Ascending aorta (tissue), 2 donors: ENCODE measurements around the gene PAGR1. TPM values are rescaled to one million over a fixed set of nuclear protein-coding genes. Genes with fewer than 3 reads are reported as not detected.

ENCODE experiments used
- DNase-seq, 2 donors: peaks; one replicate each; pipeline ENCODE4 v3.0.0-alpha.2; 2019; ENCODE audit warnings: low spot score in 2 of 2
- H3K27ac ChIP-seq, 2 donors: fragments of 200-600 bp; sonication (generic); one replicate each; pipeline ENCODE4 v1.5.1; 2016 to 2017; ENCODE audit warnings: mild to moderate bottlenecking in 1 of 2
- H3K27me3 ChIP-seq: fragments of 200-600 bp; sonication (generic); one replicate; pipeline ENCODE4 v1.5.1; 2017
- H3K36me3 ChIP-seq, 2 donors: fragments of 200-600 bp; sonication (generic); one replicate each; pipeline ENCODE4 v1.5.1; 2016
- H3K4me1 ChIP-seq, 2 donors: fragments of 200-600 bp; sonication (generic); one replicate each; pipeline ENCODE4 v1.5.1; 2016 to 2017; ENCODE audit warnings: mild to moderate bottlenecking in 1 of 2
- H3K4me3 ChIP-seq, 2 donors: fragments of 200-600 bp; sonication (generic); one replicate each; pipeline ENCODE4 v1.5.1; 2016 to 2017; ENCODE audit warnings: mild to moderate bottlenecking in 1 of 2
- H3K9me3 ChIP-seq, 2 donors: fragments of 200-600 bp; sonication (generic); one replicate each; pipeline ENCODE4 v1.5.1; 2016
- CTCF ChIP-seq, 3 experiments: fragments of 200-600 bp in 2 of 3; fragments of 450-650 bp in 1 of 3; sonication (generic) in 2 of 3; IDR thresholded peaks; one replicate each; pipeline ENCODE4 v1.5.1; 2016 to 2019; ENCODE audit warnings: antibody characterized with exemption in 3 of 3, mild to moderate bottlenecking in 1 of 3, moderate library complexity in 1 of 3
- intact Hi-C: fragments of 100-400 bp; cut with DNase I; formaldehyde crosslinking; loops from one replicate; pipeline ENCODE4 v1.15.1; 2023
- total RNA-seq: library from RNA; depleted of rRNA; stranded (reverse); fragments of >200 nt; gene quantifications from one replicate; pipeline ENCODE4 v1.1.0, GENCODE V29; 2016

Gene PAGR1
- total RNA-seq, 1 donor from 2014 or later = 54.3 TPM

DNA sequence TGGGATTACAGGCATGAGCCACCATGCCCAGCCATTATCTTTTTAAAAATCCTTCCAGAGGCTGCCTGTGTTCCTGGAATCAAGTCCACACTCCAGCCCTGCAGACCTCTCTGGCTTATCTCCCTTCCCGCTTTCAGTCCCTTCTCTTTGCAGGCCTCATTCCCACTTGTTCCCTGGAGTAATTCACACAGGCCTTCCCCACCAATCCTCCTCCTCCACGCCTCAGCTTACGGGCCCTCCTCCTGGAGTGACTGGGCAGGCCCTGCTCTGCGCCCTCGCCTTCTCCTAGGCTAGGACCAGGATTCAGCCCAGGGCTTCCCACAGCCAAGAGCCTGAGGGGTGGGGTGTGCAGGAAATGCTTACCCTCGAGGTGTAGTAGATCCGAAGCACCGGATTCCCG is 44.3 kb downstream of the PAGR1 start:
- intact Hi-C loops = loop anchor here (5.0 kb wide), 1 partner anchor 112 kb away; the partner anchor contains the start of gene TAOK2
- Histone ChIP-seq H3K27ac (no peak overlapping the region), H3K36me3 (peaks cover 12 to 25% of the 10 kb centered on the region in 2 donors), H3K4me3 (no peak overlapping the region), H3K9me3 (no peaks in the 10 kb centered on the region), H3K27me3 (no peaks in the 10 kb centered on the region), H3K4me1 (peaks cover 4 to 25% of the 10 kb centered on the region in 2 donors)
- DNase-seq = no peak
- no peak for TF ChIP-seq CTCF (IDR thresholded peaks at IDR 0.05)

GRCh38 chr16:29862383-29862883 is 46.5 kb downstream of the PAGR1 start:
- no peak for DNase-seq
- no peaks in the 10 kb centered on the region for H3K27me3 ChIP-seq
- peak overlapping the region; percentile 72 to 99 for H3K4me3 ChIP-seq
- intact Hi-C loops = loop anchor here (2.0 to 5.0 kb wide), 5 partner anchors 58 to 158 kb away; partner anchors contain the start of genes KCTD13, KIF22 and TAOK2
- peaks cover 12 to 25% of the 10 kb centered on the region in 2 donors for H3K36me3 ChIP-seq
- TF ChIP-seq CTCF (IDR thresholded peaks at IDR 0.05) = peak in 1 of 3 experiments; percentile 11
- peaks cover 4 to 25% of the 10 kb centered on the region in 2 donors for H3K4me1 ChIP-seq
- peak overlapping the region; percentile 85 to 93 for H3K27ac ChIP-seq
- no peaks in the 10 kb centered on the region for H3K9me3 ChIP-seq

GRCh38 chr16:29862884-29863668 is 47.1 kb downstream of the PAGR1 start, which contains the start of gene CDIPT:
Gene CDIPT (minus strand): TSS chr16:29863226. CDS start chr16:29862857, 369 bp downstream.
- TF ChIP-seq CTCF (IDR thresholded peaks at IDR 0.05) = peak; percentile 57 to 66 (median 59)
- peaks cover 4 to 25% of the 10 kb centered on the region in 2 donors for H3K4me1 ChIP-seq
- H3K4me3 ChIP-seq = peak within 1 kb of the TSS; percentile 72 to 99
- intact Hi-C loops = loop anchor here (1.0 to 5.0 kb wide), 7 partner anchors 37 to 158 kb away; partner anchors contain the start of genes ASPHD1, KCTD13, KIF22 and MVP
- H3K36me3 ChIP-seq = peaks cover 12 to 25% of the 10 kb centered on the region in 2 donors
- no peaks in the 10 kb centered on the region for H3K9me3 ChIP-seq
- H3K27me3 ChIP-seq = no peaks in the 10 kb centered on the region
- DNase-seq = peak; percentile 79 to 97
- peak within 1 kb of the TSS; percentile 85 to 93 for H3K27ac ChIP-seq

- intact Hi-C loops = loop anchor here (1.0 to 5.0 kb wide), 7 partner anchors 37 to 157 kb away; partner anchors contain the start of genes ASPHD1, KCTD13, KIF22 and MVP
- Histone ChIP-seq H3K9me3 (no peaks in the 10 kb centered on the region), H3K27me3 (no peaks in the 10 kb centered on the region), H3K27ac (peak overlapping the region; percentile 85 to 93), H3K36me3 (peaks cover 12 to 25% of the 10 kb centered on the region in 2 donors), H3K4me3 (peak overlapping the region; percentile 72 to 99), H3K4me1 (peaks cover 4 to 22% of the 10 kb centered on the region in 2 donors)
- no peak for DNase-seq
- TF ChIP-seq CTCF (IDR thresholded peaks at IDR 0.05) = no peak
Observed at GRCh38 chr16:29863669-29863984, 47.7 kb downstream of the PAGR1 start.

GRCh38 chr16:29864205-29864604 is 48.3 kb downstream of the PAGR1 start:
- no peak for TF ChIP-seq CTCF (IDR thresholded peaks at IDR 0.05)
- H3K27me3 ChIP-seq = no peaks in the 10 kb centered on the region
- intact Hi-C loops = loop anchor here (5.0 kb wide), 1 partner anchor 108 kb away; the partner anchor contains the start of gene TAOK2
- DNase-seq = no peak
- H3K4me3 ChIP-seq = no peak overlapping the region
- H3K9me3 ChIP-seq = no peaks in the 10 kb centered on the region
- H3K4me1 ChIP-seq = peaks cover 4 to 16% of the 10 kb centered on the region in 2 donors
- no peak overlapping the region for H3K27ac ChIP-seq
- peaks cover 11 to 19% of the 10 kb centered on the region in 2 donors for H3K36me3 ChIP-seq
